OCI-LY1 (cell line): ENCODE measurements around the gene CFAP53.

ENCODE experiments used
- H2AFZ ChIP-seq: fragments of 200-600 bp; sonication (generic), shearing (Covaris generic); 2 replicates; pipeline ENCODE4 v1.6.0; 2014; ENCODE audit warnings: antibody characterized with exemption, mild to moderate bottlenecking, low read length
- H3F3A ChIP-seq: fragments of 200-600 bp; sonication (generic), shearing (Covaris generic); 2 replicates; pipeline ENCODE4 v1.6.0; 2014; ENCODE audit warnings: mild to moderate bottlenecking, antibody characterized with exemption, low read length, moderate library complexity; ENCODE audit not compliant: insufficient read depth
- H3K27ac ChIP-seq: fragments of 200-600 bp; sonication (generic); 2 replicates; pipeline ENCODE4 v1.5.1; 2014; ENCODE audit warnings: low read length, mixed run types, mild to moderate bottlenecking, low read depth; ENCODE audit not compliant: poor library complexity, severe bottlenecking
- H3K27me3 ChIP-seq: fragments of 200-600 bp; sonication (generic); 2 replicates; pipeline ENCODE4 v1.6.0; 2014; ENCODE audit warnings: antibody characterized with exemption, mild to moderate bottlenecking, low read length, moderate library complexity; ENCODE audit not compliant: insufficient read depth
- H3K36me3 ChIP-seq: fragments of 200-600 bp; sonication (generic); 2 replicates; pipeline ENCODE4 v1.6.1; 2014; ENCODE audit warnings: mild to moderate bottlenecking, antibody characterized with exemption, low read length, moderate library complexity, mixed read lengths; ENCODE audit not compliant: insufficient read depth
- H3K4me1 ChIP-seq: fragments of 200-600 bp; sonication (generic); 2 replicates; pipeline ENCODE4 v1.5.1; 2014; ENCODE audit warnings: mild to moderate bottlenecking, low read length, moderate library complexity; ENCODE audit not compliant: insufficient read depth, severe bottlenecking
- H3K4me2 ChIP-seq: fragments of 200-600 bp; sonication (generic), shearing (Covaris generic); 2 replicates; pipeline ENCODE4 v1.6.1; 2014; ENCODE audit warnings: low read length
- H3K4me3 ChIP-seq: fragments of 200-600 bp; sonication (generic); 2 replicates; pipeline ENCODE4 v1.5.1; 2014; ENCODE audit warnings: low read length, low read depth, mild to moderate bottlenecking, mixed read lengths; ENCODE audit not compliant: poor library complexity, severe bottlenecking
- H3K79me2 ChIP-seq: fragments of 200-600 bp; shearing (Covaris generic); 2 replicates; pipeline ENCODE4 v1.6.1; 2016; ENCODE audit warnings: mixed run types, low read length, mixed read lengths; ENCODE audit not compliant: insufficient read depth
- H3K9ac ChIP-seq: fragments of 200-600 bp; sonication (generic), shearing (Covaris generic); 2 replicates; pipeline ENCODE4 v1.6.1; 2014; ENCODE audit warnings: mild to moderate bottlenecking, low read length, mixed read lengths
- H3K9me2 ChIP-seq: fragments of 200-600 bp; sonication (generic), shearing (Covaris generic); 2 replicates; pipeline ENCODE4 v1.6.1; 2014; ENCODE audit warnings: low read depth, mild to moderate bottlenecking, low read length, mixed read lengths
- H3K9me3 ChIP-seq: fragments of 200-600 bp; shearing (Covaris generic); 2 replicates; pipeline ENCODE4 v1.6.1; 2014; ENCODE audit warnings: low read length, mixed read lengths
- H4K20me1 ChIP-seq: fragments of 200-600 bp; sonication (generic), shearing (Covaris generic); 2 replicates; pipeline ENCODE4 v1.6.0; 2016; ENCODE audit warnings: mild to moderate bottlenecking, low read length; ENCODE audit not compliant: insufficient read depth
- EZH2 ChIP-seq: fragments of 200-600 bp; sonication (generic), shearing (Covaris generic); IDR thresholded peaks from 2 replicates; pipeline ENCODE4 v1.8.0; 2017; ENCODE audit warnings: borderline replicate concordance, mixed run types, mild to moderate bottlenecking, antibody characterized with exemption, low read length, moderate library complexity, mixed read lengths
- TF ChIP-seq, protein P1 (sequence below): fragments of 200-600 bp; sonication (generic), shearing (Covaris generic); IDR thresholded peaks from 2 replicates; pipeline ENCODE4 v1.5.1; 2017; ENCODE audit warnings: mild to moderate bottlenecking, antibody characterized with exemption, low read length, moderate library complexity, mixed read lengths

CFAP53 gene, protein sequence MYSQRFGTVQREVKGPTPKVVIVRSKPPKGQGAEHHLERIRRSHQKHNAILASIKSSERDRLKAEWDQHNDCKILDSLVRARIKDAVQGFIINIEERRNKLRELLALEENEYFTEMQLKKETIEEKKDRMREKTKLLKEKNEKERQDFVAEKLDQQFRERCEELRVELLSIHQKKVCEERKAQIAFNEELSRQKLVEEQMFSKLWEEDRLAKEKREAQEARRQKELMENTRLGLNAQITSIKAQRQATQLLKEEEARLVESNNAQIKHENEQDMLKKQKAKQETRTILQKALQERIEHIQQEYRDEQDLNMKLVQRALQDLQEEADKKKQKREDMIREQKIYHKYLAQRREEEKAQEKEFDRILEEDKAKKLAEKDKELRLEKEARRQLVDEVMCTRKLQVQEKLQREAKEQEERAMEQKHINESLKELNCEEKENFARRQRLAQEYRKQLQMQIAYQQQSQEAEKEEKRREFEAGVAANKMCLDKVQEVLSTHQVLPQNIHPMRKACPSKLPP

GRCh38 chr18:50266248-50266704 is at the start of gene CFAP53:
TSS of gene CFAP53 (minus strand) at chr18:50266495. CDS start at chr18:50266404, 91 bp downstream.
- Histone ChIP-seq H3K9me2 (no peaks in the 10 kb centered on the region), H3K79me2 (no peaks in the 10 kb centered on the region), H4K20me1 (no peaks in the 10 kb centered on the region), H3K27me3 (no peaks in the 10 kb centered on the region), H3K36me3 (peaks cover 35% of the 10 kb centered on the region), H3K27ac (no peak within 1 kb of the TSS), H3K4me1 (peaks cover 12% of the 10 kb centered on the region), H2AFZ (no peak within 1 kb of the TSS), H3F3A (no peaks in the 10 kb centered on the region), H3K4me2 (peak within 1 kb of the TSS; percentile 70), H3K4me3 (peak within 1 kb of the TSS; percentile 63), H3K9ac (peak within 1 kb of the TSS; percentile 44; the same call in 1 of the 2 replicates), H3K9me3 (no peaks in the 10 kb centered on the region)
- TF ChIP-seq, protein P1, sequence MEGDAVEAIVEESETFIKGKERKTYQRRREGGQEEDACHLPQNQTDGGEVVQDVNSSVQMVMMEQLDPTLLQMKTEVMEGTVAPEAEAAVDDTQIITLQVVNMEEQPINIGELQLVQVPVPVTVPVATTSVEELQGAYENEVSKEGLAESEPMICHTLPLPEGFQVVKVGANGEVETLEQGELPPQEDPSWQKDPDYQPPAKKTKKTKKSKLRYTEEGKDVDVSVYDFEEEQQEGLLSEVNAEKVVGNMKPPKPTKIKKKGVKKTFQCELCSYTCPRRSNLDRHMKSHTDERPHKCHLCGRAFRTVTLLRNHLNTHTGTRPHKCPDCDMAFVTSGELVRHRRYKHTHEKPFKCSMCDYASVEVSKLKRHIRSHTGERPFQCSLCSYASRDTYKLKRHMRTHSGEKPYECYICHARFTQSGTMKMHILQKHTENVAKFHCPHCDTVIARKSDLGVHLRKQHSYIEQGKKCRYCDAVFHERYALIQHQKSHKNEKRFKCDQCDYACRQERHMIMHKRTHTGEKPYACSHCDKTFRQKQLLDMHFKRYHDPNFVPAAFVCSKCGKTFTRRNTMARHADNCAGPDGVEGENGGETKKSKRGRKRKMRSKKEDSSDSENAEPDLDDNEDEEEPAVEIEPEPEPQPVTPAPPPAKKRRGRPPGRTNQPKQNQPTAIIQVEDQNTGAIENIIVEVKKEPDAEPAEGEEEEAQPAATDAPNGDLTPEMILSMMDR, result no peak
- TF ChIP-seq EZH2, result no peak

GRCh38 chr18:50315100-50315871 is 49.0 kb upstream of the CFAP53 start:
- Histone ChIP-seq H3K36me3 (no peaks in the 10 kb centered on the region), H4K20me1 (no peaks in the 10 kb centered on the region), H3K9me2 (no peaks in the 10 kb centered on the region), H2AFZ (no peak overlapping the region), H3K79me2 (no peaks in the 10 kb centered on the region), H3K27ac (peak overlapping the region; percentile 54), H3K4me1 (peaks cover 54% of the 10 kb centered on the region), H3K27me3 (no peaks in the 10 kb centered on the region), H3K4me2 (peak overlapping the region; percentile 38), H3F3A (peaks cover 9% of the 10 kb centered on the region), H3K9me3 (0 out of 2 replicates have a peak, but pooled peaks cover 2% of the 10 kb centered on the region), H3K4me3 (no peak overlapping the region), H3K9ac (no peak overlapping the region)
- TF ChIP-seq EZH2, result no peak
- TF ChIP-seq, protein P1, result no peak

DNA sequence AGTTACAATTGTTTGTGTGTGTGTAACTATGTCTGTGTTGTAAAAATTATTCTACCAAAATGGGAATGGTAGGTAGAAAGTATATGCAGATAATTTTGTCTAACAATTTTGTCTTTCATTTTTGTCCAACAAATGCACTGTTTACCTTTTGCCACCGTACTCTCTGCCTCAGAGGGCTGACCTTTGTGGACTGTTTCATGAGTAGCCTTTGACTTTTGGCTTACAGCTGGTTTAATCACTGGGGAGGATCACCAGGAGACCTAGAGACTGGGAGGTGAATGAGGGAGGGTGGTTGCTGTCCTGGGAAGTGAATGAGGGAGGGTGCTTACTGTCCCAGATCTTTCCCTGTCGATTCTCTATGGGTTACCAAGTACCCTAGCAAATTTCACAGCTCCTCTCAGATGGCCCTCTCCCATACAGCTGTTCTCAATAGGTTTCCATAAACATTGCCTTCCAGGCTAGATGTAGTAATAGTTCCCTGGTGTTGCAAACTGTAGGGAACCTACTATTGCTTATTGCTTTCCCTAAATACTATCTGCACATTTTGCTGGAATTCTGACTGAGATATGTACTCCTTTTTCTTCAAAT is 47.7 kb upstream of the CFAP53 start:
- Histone ChIP-seq H3K9me2 (no peaks in the 10 kb centered on the region), H3K79me2 (no peaks in the 10 kb centered on the region), H3K27me3 (no peaks in the 10 kb centered on the region), H3K4me1 (peaks cover 54% of the 10 kb centered on the region), H3K9ac (no peak overlapping the region), H3K27ac (peak overlapping the region; percentile 41), H3K36me3 (no peaks in the 10 kb centered on the region), H3K4me3 (no peak overlapping the region), H3K4me2 (no peak overlapping the region), H2AFZ (no peak overlapping the region), H4K20me1 (no peaks in the 10 kb centered on the region), H3F3A (peaks cover 9% of the 10 kb centered on the region), H3K9me3 (0 out of 2 replicates have a peak, but pooled peaks cover 2% of the 10 kb centered on the region)
- TF ChIP-seq, protein P1, result no peak
- no peak for TF ChIP-seq EZH2
